RWPE2 (cell line): ENCODE measurements around the gene TNIP1.

Experiments
- ATAC-seq: fragments of 200-7000 bp; cut with Tn5 transposase; 3 replicates; pipeline ENCODE4 v1.9.1; 2021; ENCODE audit warnings: low read depth
- DNase-seq: peaks from one replicate; pipeline ENCODE4 v3.0.0-alpha.2; 2020; ENCODE audit warnings: low spot score
- H3K27ac ChIP-seq: fragments of 450-650 bp; 2 replicates; pipeline ENCODE4 v1.5.1; 2017; ENCODE audit warnings: mild to moderate bottlenecking; ENCODE audit not compliant: poor library complexity, severe bottlenecking
- H3K27me3 ChIP-seq: fragments of 250-450 bp; sonication (Bioruptor Pico); 2 replicates; pipeline ENCODE4 v1.5.1; 2021; ENCODE audit warnings: mild to moderate bottlenecking, moderate library complexity; ENCODE audit not compliant: insufficient read depth, poor library complexity, severe bottlenecking
- H3K36me3 ChIP-seq: fragments of 250-450 bp; sonication (Bioruptor Pico); 2 replicates; pipeline ENCODE4 v1.5.1; 2020; ENCODE audit warnings: low read depth, mild to moderate bottlenecking, moderate library complexity
- H3K4me1 ChIP-seq: fragments of 250-450 bp; sonication (Bioruptor Pico); 2 replicates; pipeline ENCODE4 v1.5.1; 2021; ENCODE audit warnings: mild to moderate bottlenecking, moderate library complexity; ENCODE audit not compliant: insufficient read depth, poor library complexity, severe bottlenecking
- H3K4me3 ChIP-seq: fragments of 250-450 bp; sonication (Bioruptor Pico); 2 replicates; pipeline ENCODE4 v1.5.1; 2021; ENCODE audit warnings: mild to moderate bottlenecking, moderate library complexity; ENCODE audit not compliant: severe bottlenecking
- H3K9me3 ChIP-seq: fragments of 250-450 bp; sonication (Bioruptor Pico); 2 replicates; pipeline ENCODE4 v1.5.1; 2021; ENCODE audit warnings: mild to moderate bottlenecking, moderate library complexity; ENCODE audit not compliant: severe bottlenecking
- CTCF ChIP-seq: fragments of 450-650 bp; IDR thresholded peaks from one replicate; pipeline ENCODE4 v1.5.1; 2017; ENCODE audit warnings: mild to moderate bottlenecking, moderate library complexity; ENCODE audit not compliant: poor library complexity, severe bottlenecking

The TNIP1 gene

DNA sequence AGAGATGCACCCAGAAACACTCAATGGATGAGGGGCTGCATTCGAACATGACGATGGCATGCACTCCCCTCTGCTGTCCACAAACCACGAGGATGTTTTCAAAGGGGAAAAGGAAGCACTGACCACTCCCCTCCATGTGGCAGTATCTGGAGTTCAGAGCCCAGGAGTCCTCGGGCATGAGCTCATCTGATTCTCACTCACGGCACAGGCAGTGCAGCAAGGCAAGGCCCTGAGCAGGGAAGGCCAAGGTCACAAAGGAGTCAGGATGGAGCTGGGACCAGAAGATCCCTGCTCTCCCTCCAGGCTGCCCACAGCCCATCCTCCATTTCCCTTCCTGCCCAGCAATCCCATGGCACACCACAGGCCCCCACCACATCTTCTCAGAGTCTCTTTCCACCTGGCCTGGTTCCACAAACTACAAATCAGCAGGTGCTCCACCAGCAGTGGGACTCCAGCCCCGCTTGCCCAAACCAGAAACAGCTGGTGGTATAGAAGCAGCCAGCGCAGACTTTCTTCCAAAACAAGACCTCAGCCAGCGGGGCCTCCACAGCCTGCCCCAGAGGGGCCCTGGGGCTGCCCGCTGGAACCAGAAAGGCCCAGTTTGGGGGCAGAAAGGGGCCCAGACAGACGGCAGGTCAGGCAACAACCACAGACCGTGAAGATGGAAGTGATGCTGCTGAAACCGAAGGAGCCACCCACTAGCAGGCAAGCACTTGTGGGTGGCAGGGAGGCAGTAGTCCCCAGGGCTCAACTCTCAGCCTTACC is 12.2 kb downstream of the TNIP1 start:
- H3K4me1 ChIP-seq, result peaks cover 13% of the 10 kb centered on the region
- H3K36me3 ChIP-seq, result peaks cover 64% of the 10 kb centered on the region
- H3K4me3 ChIP-seq, result no peak overlapping the region
- H3K27ac ChIP-seq, result no peak overlapping the region
- TF ChIP-seq CTCF, result no peak
- no peaks in the 10 kb centered on the region for H3K9me3 ChIP-seq
- ATAC-seq (no peak), DNase-seq (no peak)
- no peaks in the 10 kb centered on the region for H3K27me3 ChIP-seq

DNA sequence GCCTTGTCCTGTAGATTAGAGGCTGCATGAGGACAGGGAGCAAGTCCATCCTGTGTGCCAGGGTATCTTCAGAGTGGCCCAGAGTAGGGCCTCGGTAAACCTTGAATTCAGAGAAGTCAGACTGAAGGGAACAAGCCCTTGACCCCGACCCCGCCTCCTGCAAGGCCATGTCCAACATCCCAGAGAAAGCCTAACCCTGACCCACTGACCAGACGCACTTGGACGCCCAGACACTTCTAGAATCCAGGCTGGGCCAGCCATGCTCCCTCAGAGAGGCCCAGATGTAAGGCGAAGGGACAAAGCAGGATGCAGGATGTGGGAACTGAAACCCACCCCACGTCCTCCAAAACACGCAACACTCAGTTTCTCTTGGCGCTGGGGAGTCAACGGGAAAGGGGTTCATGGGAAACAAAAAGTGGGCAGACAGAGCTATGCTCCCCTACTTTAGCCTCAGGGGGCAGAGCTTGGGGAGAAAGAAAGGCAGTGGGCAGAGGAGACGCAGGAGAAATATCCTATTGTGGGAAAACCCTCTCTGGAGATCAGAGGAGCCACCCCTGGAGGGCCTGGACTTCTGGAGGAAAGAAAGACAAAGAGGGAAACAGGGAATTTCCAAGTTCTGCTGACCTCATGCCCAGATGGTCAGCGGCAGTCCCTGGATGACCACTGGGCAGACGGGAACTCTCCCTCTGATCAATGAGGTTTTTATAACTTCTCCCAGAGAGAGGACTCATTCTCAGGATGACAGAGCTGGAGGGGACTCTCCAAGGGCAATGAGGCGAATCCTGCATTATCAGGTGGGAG is 13.0 kb downstream of the TNIP1 start:
- TF ChIP-seq CTCF, result no peak
- Histone ChIP-seq H3K4me1 (peaks cover 13% of the 10 kb centered on the region), H3K27ac (no peak overlapping the region), H3K9me3 (no peaks in the 10 kb centered on the region), H3K4me3 (no peak overlapping the region), H3K36me3 (peaks cover 64% of the 10 kb centered on the region), H3K27me3 (no peaks in the 10 kb centered on the region)
- no peak for ATAC-seq
- DNase-seq, result no peak

GRCh38 chr5:151066920-151067319 is 13.9 kb downstream of the TNIP1 start:
- ATAC-seq, result no peak

GRCh38 chr5:151065609-151066008 is 15.2 kb downstream of the TNIP1 start:
- no peak for TF ChIP-seq CTCF
- Histone ChIP-seq H3K27me3 (no peaks in the 10 kb centered on the region), H3K4me1 (peaks cover 5% of the 10 kb centered on the region), H3K4me3 (no peak overlapping the region), H3K27ac (no peak overlapping the region), H3K9me3 (no peaks in the 10 kb centered on the region), H3K36me3 (peaks cover 70% of the 10 kb centered on the region)
- no peak for DNase-seq
- ATAC-seq, result no peak

More at GRCh38 chr5:151066920-151067319, 13.9 kb downstream of the TNIP1 start:
- H3K27me3 ChIP-seq, result no peaks in the 10 kb centered on the region
- no peak overlapping the region for H3K27ac ChIP-seq
- H3K36me3 ChIP-seq, result peaks cover 70% of the 10 kb centered on the region
- no peaks in the 10 kb centered on the region for H3K9me3 ChIP-seq
- no peak overlapping the region for H3K4me3 ChIP-seq
- TF ChIP-seq CTCF, result no peak
- no peak for DNase-seq
- H3K4me1 ChIP-seq, result peaks cover 6% of the 10 kb centered on the region
